Stimulated activated naive CD8-positive, alpha-beta T cell treated with anti-CD3 and anti-CD28 coated beads, Interleukin-15, Interleukin-2, amounts not matched to agents 100 ng/mL and 50 ng/mL, for 24 hours (primary cell): Measurements from ENCODE around the gene PPP1R16B.

Experiments
- H3K27ac Mint-ChIP-seq: one replicate; pipeline ENCODE4 v1.8.0; 2021; ENCODE audit warnings: mild to moderate bottlenecking, mixed read lengths
- H3K27me3 Mint-ChIP-seq: one replicate; pipeline ENCODE4 v1.8.0; 2021; ENCODE audit warnings: mixed read lengths
- H3K36me3 Mint-ChIP-seq: one replicate; pipeline ENCODE4 v1.8.0; 2021; ENCODE audit warnings: low read depth, mixed read lengths
- H3K4me1 Mint-ChIP-seq: one replicate; pipeline ENCODE4 v1.8.0; 2021; ENCODE audit warnings: low read depth, mixed read lengths
- H3K4me3 Mint-ChIP-seq: one replicate; pipeline ENCODE4 v1.8.0; 2021; ENCODE audit warnings: mild to moderate bottlenecking, mixed read lengths
- H3K9me3 Mint-ChIP-seq: one replicate; pipeline ENCODE4 v1.8.0; 2021; ENCODE audit warnings: mixed read lengths

Gene PPP1R16B

DNA sequence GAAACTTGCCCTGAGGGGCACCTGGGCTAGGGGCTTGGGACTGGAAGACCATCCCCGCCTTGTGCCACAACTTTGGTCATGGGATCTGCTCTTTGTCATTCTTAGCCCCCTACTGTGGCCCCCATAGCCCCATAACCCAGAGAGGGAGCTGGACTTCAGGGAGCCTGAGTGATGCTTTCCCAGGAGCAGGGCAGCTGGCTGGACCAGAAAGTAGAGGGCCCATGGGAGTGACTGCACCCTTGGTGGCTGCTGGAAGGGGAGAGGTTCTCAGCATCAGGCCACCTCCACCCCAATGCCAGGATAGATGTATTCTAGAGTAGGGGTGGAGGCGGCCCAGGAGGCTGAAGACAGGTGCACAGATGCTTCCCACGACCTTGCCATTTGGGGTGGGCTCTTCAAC, 114.9 kb downstream of the PPP1R16B start:
- Mint-ChIP-seq H3K36me3 (peaks cover 31% of the 10 kb centered on the region), H3K27me3 (no peaks in the 10 kb centered on the region), H3K4me3 (no peak overlapping the region), H3K27ac (no peak overlapping the region), H3K4me1 (no peaks in the 10 kb centered on the region), H3K9me3 (no peaks in the 10 kb centered on the region)

DNA sequence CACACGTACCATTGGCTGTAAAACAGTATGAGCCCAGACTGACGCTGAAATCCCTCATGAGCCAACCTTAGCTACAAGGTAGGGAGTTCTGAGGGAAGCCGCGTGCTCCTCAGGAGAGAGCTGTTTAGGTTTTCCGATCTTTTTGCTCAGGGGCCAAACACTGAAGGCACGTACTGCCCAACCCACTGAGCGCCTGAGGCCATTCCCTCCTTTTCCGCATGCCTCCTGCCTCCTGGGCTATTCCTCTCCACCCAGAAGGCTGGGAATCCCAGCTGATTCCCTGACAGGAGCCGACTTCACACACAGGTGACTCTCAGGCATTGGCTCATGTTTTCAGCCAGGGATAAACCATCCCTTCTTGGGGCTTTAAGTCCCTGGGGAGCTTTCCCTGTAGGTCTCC, 115.4 kb downstream of the PPP1R16B start:
- Mint-ChIP-seq H3K9me3 (no peaks in the 10 kb centered on the region), H3K4me1 (peaks cover 4% of the 10 kb centered on the region), H3K36me3 (peaks cover 31% of the 10 kb centered on the region), H3K27me3 (no peaks in the 10 kb centered on the region), H3K27ac (no peak overlapping the region), H3K4me3 (no peak overlapping the region)

DNA sequence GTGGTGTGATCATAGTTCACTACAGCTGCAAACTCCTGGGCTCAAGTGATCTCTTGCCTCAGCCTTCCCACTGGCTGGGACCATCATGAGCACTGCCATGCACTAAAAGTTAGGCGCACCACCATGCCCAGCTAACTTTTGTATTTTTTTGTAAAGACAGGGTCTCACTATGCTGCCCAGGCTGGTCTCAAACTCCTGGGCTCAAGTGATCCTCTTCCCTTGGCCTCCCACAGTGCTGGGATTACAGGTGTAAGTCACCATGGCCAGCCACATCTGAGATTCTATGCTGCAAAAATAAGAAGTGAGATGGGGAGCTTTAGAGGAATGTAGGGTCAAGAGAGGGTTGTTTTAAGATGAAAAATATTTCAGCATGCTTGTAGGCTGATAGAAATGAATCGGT, 119.2 kb downstream of the PPP1R16B start:
- peaks cover 12% of the 10 kb centered on the region for H3K36me3 Mint-ChIP-seq
- peaks cover 23% of the 10 kb centered on the region for H3K4me1 Mint-ChIP-seq
- no peaks in the 10 kb centered on the region for H3K9me3 Mint-ChIP-seq
- no peaks in the 10 kb centered on the region for H3K27me3 Mint-ChIP-seq
- peak overlapping the region; percentile 50 for H3K27ac Mint-ChIP-seq
- H3K4me3 Mint-ChIP-seq, result no peak overlapping the region

- Mint-ChIP-seq H3K27me3 (no peaks in the 10 kb centered on the region), H3K4me3 (peak within 1 kb of the TSS; percentile 87), H3K9me3 (no peaks in the 10 kb centered on the region), H3K36me3 (peaks cover 7% of the 10 kb centered on the region), H3K4me1 (peaks cover 28% of the 10 kb centered on the region), H3K27ac (peak within 1 kb of the TSS; percentile 31)
These were observed 120.8 kb downstream of the PPP1R16B start, which contains the start of gene FAM83D for GRCh38 chr20:38926142-38926933. TSS of gene FAM83D (plus strand) at chr20:38926417. CDS start at chr20:38926443, 26 bp downstream.

- Mint-ChIP-seq H3K27me3 (no peaks in the 10 kb centered on the region), H3K4me3 (peak overlapping the region; percentile 87), H3K36me3 (peaks cover 7% of the 10 kb centered on the region), H3K4me1 (peaks cover 28% of the 10 kb centered on the region), H3K27ac (peak overlapping the region; percentile 31), H3K9me3 (no peaks in the 10 kb centered on the region)
These were observed 121.6 kb downstream of the PPP1R16B start for GRCh38 chr20:38926934-38927616.

GRCh38 chr20:38927902-38928578, 122.5 kb downstream of the PPP1R16B start:
- Mint-ChIP-seq H3K4me1 (peaks cover 28% of the 10 kb centered on the region), H3K4me3 (peak overlapping the region; percentile 87), H3K27me3 (no peaks in the 10 kb centered on the region), H3K9me3 (no peaks in the 10 kb centered on the region), H3K27ac (no peak overlapping the region), H3K36me3 (peaks cover 7% of the 10 kb centered on the region)

DNA sequence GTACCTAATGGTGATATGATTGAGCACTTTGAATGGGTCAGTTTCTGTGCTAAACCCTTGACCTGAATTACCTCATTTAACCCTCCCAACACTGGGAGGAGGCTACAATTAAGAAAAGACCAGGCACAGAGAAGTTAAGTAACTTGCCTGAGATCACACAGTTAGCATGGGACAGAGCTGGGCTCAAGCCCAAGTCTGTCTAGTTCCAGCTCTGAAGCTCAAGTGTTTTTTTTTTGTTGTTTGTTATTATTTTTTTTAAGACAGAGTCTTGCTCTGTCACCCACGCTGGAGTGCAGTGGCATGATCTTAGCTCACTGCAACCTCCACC, 124.7 kb downstream of the PPP1R16B start:
- Mint-ChIP-seq H3K4me1 (peaks cover 28% of the 10 kb centered on the region), H3K4me3 (no peak overlapping the region), H3K9me3 (no peaks in the 10 kb centered on the region), H3K27me3 (no peaks in the 10 kb centered on the region), H3K27ac (no peak overlapping the region), H3K36me3 (peaks cover 3% of the 10 kb centered on the region)

GRCh38 chr20:38931984-38932383, 126.5 kb downstream of the PPP1R16B start:
- H3K4me1 Mint-ChIP-seq, result peaks cover 23% of the 10 kb centered on the region
- no peaks in the 10 kb centered on the region for H3K9me3 Mint-ChIP-seq
- H3K27ac Mint-ChIP-seq, result no peak overlapping the region
- H3K36me3 Mint-ChIP-seq, result peaks cover 3% of the 10 kb centered on the region
- no peaks in the 10 kb centered on the region for H3K27me3 Mint-ChIP-seq
- H3K4me3 Mint-ChIP-seq, result no peak overlapping the region

DNA sequence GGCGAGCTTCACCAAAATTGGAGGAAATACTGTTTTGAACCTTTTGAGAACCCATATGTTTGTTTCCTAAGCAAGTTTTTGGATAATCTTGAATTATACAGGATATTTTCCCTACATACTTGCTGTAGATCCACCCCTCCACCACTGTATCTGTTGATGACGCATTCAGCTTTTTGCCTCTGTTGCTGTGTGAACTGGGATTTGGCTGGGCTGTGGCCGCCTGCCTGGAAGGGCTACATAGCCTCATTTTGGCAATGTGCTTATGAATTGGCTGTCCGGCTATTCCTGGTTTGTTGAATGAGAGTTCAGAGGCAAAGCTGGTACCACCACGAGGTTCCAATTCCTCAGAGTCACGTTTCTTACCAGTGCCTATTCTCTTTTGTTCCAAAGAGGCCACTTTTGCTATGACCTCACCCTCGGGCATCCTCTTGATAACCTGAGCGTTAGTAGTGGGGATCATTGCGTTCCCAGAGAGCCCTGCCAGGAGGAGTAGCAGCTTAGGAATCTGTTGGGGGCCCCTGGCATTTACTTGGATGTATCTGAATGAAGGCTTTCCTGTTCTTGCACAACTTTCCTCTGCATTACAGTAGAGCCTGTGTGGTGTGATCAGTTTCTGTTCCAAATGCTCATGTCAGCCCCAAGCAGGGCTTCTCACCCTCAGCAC, 127.1 kb downstream of the PPP1R16B start:
- Mint-ChIP-seq H3K4me3 (no peak overlapping the region), H3K4me1 (peaks cover 20% of the 10 kb centered on the region), H3K9me3 (no peaks in the 10 kb centered on the region), H3K27ac (no peak overlapping the region), H3K27me3 (no peaks in the 10 kb centered on the region), H3K36me3 (peaks cover 3% of the 10 kb centered on the region)

DNA sequence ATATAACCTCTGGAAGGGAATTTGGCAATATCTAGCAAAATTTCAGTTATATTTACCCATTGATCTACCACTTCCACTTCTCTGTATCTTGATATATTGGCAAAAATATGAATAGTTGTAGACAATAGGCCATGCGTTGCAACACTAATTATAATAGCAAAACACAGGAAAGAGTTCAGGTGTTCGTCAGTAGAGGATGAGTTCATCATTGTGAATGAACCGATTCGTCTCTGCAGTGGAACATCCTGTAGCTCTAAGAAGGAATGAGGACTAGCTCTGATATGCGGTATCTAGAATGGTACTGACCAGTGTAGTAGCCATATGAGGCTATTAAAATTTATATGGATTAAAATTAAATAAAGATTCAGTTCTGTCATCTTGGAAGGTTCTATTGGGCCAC, 129.0 kb downstream of the PPP1R16B start:
- Mint-ChIP-seq H3K27me3 (no peaks in the 10 kb centered on the region), H3K4me1 (peaks cover 6% of the 10 kb centered on the region), H3K4me3 (no peak overlapping the region), H3K9me3 (no peaks in the 10 kb centered on the region), H3K27ac (no peak overlapping the region), H3K36me3 (peaks cover 12% of the 10 kb centered on the region)

DNA sequence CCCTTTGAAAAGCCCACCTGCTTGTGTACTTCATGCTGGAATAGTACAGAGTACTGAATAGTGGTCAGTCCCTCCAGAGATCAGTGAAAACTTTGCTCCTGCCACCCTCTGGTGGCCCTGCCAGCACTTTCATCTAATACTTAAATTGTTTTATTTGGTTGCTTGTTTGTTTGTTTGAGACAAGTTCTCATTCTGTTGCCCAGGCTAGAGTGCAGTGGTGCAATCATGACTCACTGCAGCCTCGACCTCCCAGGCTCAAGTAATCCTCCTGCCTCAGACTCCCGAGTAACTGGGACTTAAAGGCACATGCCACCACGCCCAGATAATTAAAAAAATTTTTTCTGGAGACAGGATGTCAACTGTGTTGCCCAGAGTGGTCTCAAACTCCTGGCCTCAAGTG, 129.8 kb downstream of the PPP1R16B start:
- no peak overlapping the region for H3K4me3 Mint-ChIP-seq
- no peaks in the 10 kb centered on the region for H3K27me3 Mint-ChIP-seq
- H3K36me3 Mint-ChIP-seq, result peaks cover 14% of the 10 kb centered on the region
- no peak overlapping the region for H3K27ac Mint-ChIP-seq
- no peaks in the 10 kb centered on the region for H3K9me3 Mint-ChIP-seq
- H3K4me1 Mint-ChIP-seq, result no peaks in the 10 kb centered on the region

DNA sequence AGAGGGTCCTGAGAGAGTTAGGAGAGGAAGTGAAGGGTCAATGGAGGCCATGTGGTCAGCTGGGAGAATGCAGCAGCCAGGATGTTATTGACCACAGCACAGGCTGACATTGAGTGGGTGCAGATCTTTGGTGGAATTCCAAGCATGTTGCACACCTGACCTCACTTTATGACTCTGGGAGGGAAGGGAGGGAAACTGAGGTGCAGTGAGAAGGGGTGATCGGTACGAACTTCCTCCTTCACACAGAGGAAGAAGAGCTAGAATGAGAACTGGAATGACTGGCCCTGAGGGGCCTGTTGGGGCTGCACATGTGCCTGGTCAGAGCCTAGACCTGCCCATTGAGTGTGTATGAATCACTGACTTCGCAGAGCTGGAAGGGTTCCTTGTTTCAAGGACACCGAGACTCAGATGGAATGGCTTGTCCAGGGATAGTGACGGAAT, 130.5 kb downstream of the PPP1R16B start:
- H3K27me3 Mint-ChIP-seq, result no peaks in the 10 kb centered on the region
- peaks cover 15% of the 10 kb centered on the region for H3K36me3 Mint-ChIP-seq
- no peak overlapping the region for H3K27ac Mint-ChIP-seq
- no peak overlapping the region for H3K4me3 Mint-ChIP-seq
- H3K9me3 Mint-ChIP-seq, result no peaks in the 10 kb centered on the region
- no peaks in the 10 kb centered on the region for H3K4me1 Mint-ChIP-seq

DNA sequence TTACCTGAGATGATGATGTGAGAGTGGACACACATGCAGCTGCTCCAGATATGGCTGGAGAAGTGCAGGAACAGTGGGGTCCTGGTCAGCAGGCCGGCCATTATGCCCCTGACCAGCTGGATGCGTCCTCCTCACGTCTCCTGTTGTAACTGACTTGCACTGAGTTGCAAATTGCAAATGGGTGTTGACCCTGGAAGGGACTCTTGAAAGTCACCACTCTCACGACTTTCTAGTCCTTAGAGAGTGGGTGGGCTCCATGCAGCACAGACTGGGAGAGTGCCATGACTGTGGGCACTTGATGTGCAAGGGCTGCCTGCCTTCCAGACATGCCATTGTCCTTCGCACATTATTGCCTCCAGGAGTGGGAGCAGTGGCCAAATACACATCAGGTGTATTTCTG, 131.5 kb downstream of the PPP1R16B start:
- Mint-ChIP-seq H3K9me3 (no peaks in the 10 kb centered on the region), H3K4me3 (no peak overlapping the region), H3K4me1 (no peaks in the 10 kb centered on the region), H3K36me3 (peaks cover 25% of the 10 kb centered on the region), H3K27ac (no peak overlapping the region), H3K27me3 (no peaks in the 10 kb centered on the region)

DNA sequence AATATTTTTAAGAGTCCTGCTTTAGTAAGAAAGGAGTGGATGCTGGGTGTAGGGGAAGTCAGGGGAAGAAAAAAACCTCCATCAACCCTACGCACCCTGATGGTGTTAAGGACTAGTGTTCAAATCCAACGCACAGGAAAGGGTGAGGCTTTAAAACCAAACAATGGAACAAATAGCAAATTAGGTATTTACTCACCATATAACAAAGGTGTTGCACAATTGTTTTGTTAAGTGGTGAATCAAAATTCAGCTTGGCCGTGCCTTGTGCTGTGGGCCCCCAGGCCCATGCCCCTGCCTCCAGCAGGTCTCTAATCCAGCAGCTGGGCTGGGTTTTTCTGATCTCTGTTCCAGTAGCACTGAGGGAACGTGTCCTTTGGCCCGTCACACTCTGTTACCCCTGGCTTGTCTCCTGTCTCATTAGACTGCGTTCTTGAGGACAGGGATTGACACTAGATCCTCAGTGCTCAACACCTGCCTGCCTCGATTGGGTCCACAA, 132.5 kb downstream of the PPP1R16B start:
- H3K4me1 Mint-ChIP-seq, result no peaks in the 10 kb centered on the region
- no peaks in the 10 kb centered on the region for H3K9me3 Mint-ChIP-seq
- H3K4me3 Mint-ChIP-seq, result no peak overlapping the region
- no peak overlapping the region for H3K27ac Mint-ChIP-seq
- H3K36me3 Mint-ChIP-seq, result peaks cover 35% of the 10 kb centered on the region
- H3K27me3 Mint-ChIP-seq, result no peaks in the 10 kb centered on the region

DNA sequence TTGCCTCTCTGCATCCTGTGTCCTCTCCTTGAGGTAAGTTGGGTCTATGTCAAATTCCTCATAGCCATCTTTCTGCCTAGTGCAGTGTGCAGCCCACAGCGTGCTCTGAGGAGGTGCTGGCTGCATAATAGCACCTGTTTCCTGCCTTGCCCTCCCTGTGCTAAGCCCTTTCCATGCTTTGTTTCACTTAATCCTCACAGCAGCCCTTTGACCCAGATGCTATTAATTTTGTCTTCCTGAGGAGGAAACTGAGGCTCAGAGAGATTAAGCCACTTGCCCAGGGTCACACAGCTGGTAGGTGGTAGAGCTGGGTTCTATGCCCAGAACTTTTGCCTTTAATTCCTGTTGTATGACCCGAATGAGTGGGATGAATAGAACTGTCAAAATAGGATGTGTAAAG, 134.2 kb downstream of the PPP1R16B start:
- Mint-ChIP-seq H3K27me3 (no peaks in the 10 kb centered on the region), H3K4me1 (no peaks in the 10 kb centered on the region), H3K36me3 (peaks cover 42% of the 10 kb centered on the region), H3K27ac (no peak overlapping the region), H3K4me3 (no peak overlapping the region), H3K9me3 (no peaks in the 10 kb centered on the region)
